H9 (cell line): ENCODE data around the gene DMRTA2. TPM values are rescaled to one million over a fixed set of nuclear protein-coding genes. Genes with fewer than 3 reads are reported as not detected.
A peak's percentile ranks its signal among the peaks of the same experiment; 100 is the strongest.

Source experiments
- DNase-seq: peaks from one replicate; pipeline ENCODE4 v3.0.0-alpha.2; 2017
- H2AFZ ChIP-seq: one replicate; pipeline ENCODE4 v1.6.1; 2013; ENCODE audit warnings: mild to moderate bottlenecking, low read length, control low read depth, moderate library complexity
- H2AK5ac ChIP-seq: 2 replicates; pipeline ENCODE4 v1.6.1; 2013; ENCODE audit warnings: low read length, control low read depth, mixed read lengths; ENCODE audit not compliant: insufficient read length
- H2BK120ac ChIP-seq: one replicate; pipeline ENCODE4 v1.6.1; 2013; ENCODE audit warnings: low read depth, mild to moderate bottlenecking, low read length, control low read depth, inconsistent platforms; ENCODE audit not compliant: poor library complexity, severe bottlenecking
- H2BK12ac ChIP-seq: 2 replicates; pipeline ENCODE4 v1.6.1; 2013; ENCODE audit warnings: low read length, control low read depth, mixed read lengths, low read depth; ENCODE audit not compliant: insufficient read length
- H2BK15ac ChIP-seq: 2 replicates; pipeline ENCODE4 v1.6.1; 2013; ENCODE audit warnings: low read depth, low read length, control low read depth
- H2BK20ac ChIP-seq: one replicate; pipeline ENCODE4 v1.6.1; 2013; ENCODE audit warnings: low read depth, mild to moderate bottlenecking, low read length, control low read depth, inconsistent platforms; ENCODE audit not compliant: poor library complexity, severe bottlenecking
- H2BK5ac ChIP-seq: 2 replicates; pipeline ENCODE4 v1.6.1; 2013; ENCODE audit warnings: low read length, control low read depth, mixed read lengths; ENCODE audit not compliant: insufficient read length
- H3K14ac ChIP-seq: 2 replicates; pipeline ENCODE4 v1.6.1; 2013; ENCODE audit warnings: low read length, control low read depth; ENCODE audit not compliant: insufficient read depth
- H3K18ac ChIP-seq: 2 replicates; pipeline ENCODE4 v1.6.1; 2013; ENCODE audit warnings: low read depth, mild to moderate bottlenecking, mixed read lengths, low read length, control low read depth; ENCODE audit not compliant: insufficient read length
- H3K23ac ChIP-seq: 2 replicates; pipeline ENCODE4 v1.6.1; 2013; ENCODE audit warnings: low read length, control low read depth, mixed read lengths, low read depth; ENCODE audit not compliant: insufficient read length
- H3K23me2 ChIP-seq: 2 replicates; pipeline ENCODE4 v1.6.1; 2013; ENCODE audit warnings: low read depth, mild to moderate bottlenecking, mixed read lengths, low read length, control low read depth; ENCODE audit not compliant: insufficient read length, poor library complexity, severe bottlenecking
- H3K27ac ChIP-seq: 2 replicates; pipeline ENCODE4 v1.5.1; 2013; ENCODE audit warnings: low read length, control low read depth, mixed read lengths, low read depth; ENCODE audit not compliant: insufficient read length
- H3K27me3 ChIP-seq: 2 replicates; pipeline ENCODE4 v1.6.1; 2013; ENCODE audit warnings: low read length, control low read depth, inconsistent platforms; ENCODE audit not compliant: insufficient read depth
- H3K4ac ChIP-seq: 2 replicates; pipeline ENCODE4 v1.6.1; 2013; ENCODE audit warnings: low read depth, mild to moderate bottlenecking, control low read depth, inconsistent platforms, low read length, moderate library complexity
- H3K4me1 ChIP-seq: 2 replicates; pipeline ENCODE4 v1.6.1; 2013; ENCODE audit warnings: low read length, control low read depth, inconsistent platforms; ENCODE audit not compliant: insufficient read depth
- H3K4me2 ChIP-seq: 2 replicates; pipeline ENCODE4 v1.6.1; 2013; ENCODE audit warnings: low read length, control low read depth, mixed read lengths; ENCODE audit not compliant: insufficient read length, insufficient read depth
- H3K56ac ChIP-seq: 2 replicates; pipeline ENCODE4 v1.6.1; 2013; ENCODE audit warnings: low read depth, mild to moderate bottlenecking, mixed read lengths, low read length, control low read depth; ENCODE audit not compliant: insufficient read length
- H3K79me1 ChIP-seq: 2 replicates; pipeline ENCODE4 v1.6.1; 2013; ENCODE audit warnings: low read depth, mild to moderate bottlenecking, moderate library complexity, low read length, control low read depth, inconsistent platforms; ENCODE audit not compliant: insufficient read depth, poor library complexity, severe bottlenecking
- H3K79me2 ChIP-seq: 2 replicates; pipeline ENCODE4 v1.6.1; 2013; ENCODE audit warnings: low read length, control low read depth, inconsistent platforms; ENCODE audit not compliant: insufficient read depth
- H3K9ac ChIP-seq: 2 replicates; pipeline ENCODE4 v1.6.1; 2013; ENCODE audit warnings: low read length, control low read depth, mixed read lengths; ENCODE audit not compliant: insufficient read length; ENCODE audit errors: extremely low read depth
- H3K9me3 ChIP-seq: one replicate; pipeline ENCODE4 v1.6.1; 2013; ENCODE audit warnings: low read depth, low read length, inconsistent platforms; ENCODE audit not compliant: control insufficient read depth
- H3T11ph ChIP-seq: one replicate; pipeline ENCODE4 v1.6.1; 2013; ENCODE audit warnings: mild to moderate bottlenecking, low read length, control low read depth, inconsistent platforms
- H4K20me1 ChIP-seq: one replicate; pipeline ENCODE4 v1.6.1; 2013; ENCODE audit not compliant: control insufficient read depth, insufficient read length, insufficient read depth
- H4K5ac ChIP-seq: 2 replicates; pipeline ENCODE4 v1.6.1; 2013; ENCODE audit warnings: low read depth, mild to moderate bottlenecking, mixed read lengths, low read length, control low read depth; ENCODE audit not compliant: insufficient read length
- H4K8ac ChIP-seq: replicated peaks from 2 replicates; pipeline ENCODE4 v1.6.1; 2013; ENCODE audit warnings: low read length, control low read depth, mixed read lengths, low read depth; ENCODE audit not compliant: insufficient read length
- H4K91ac ChIP-seq: 2 replicates; pipeline ENCODE4 v1.6.1; 2013; ENCODE audit warnings: low read depth, mild to moderate bottlenecking, moderate library complexity, mixed read lengths, low read length, control low read depth; ENCODE audit not compliant: insufficient read length
- H3K27ac Mint-ChIP-seq, 3 experiments: 2 replicates in 2 of 3; 3 replicates in 1 of 3; pipeline ENCODE4 v1.8.0; 2020 to 2021; ENCODE audit warnings: mixed read lengths in 3 of 3, mild to moderate bottlenecking in 1 of 3, moderate library complexity in 1 of 3
- H3K27me3 Mint-ChIP-seq: 2 replicates; pipeline ENCODE4 v1.8.0; 2021; ENCODE audit warnings: low read depth, mild to moderate bottlenecking, moderate library complexity, mixed read lengths
- H3K36me3 Mint-ChIP-seq, 3 experiments: 2 replicates in 2 of 3; 3 replicates in 1 of 3; pipeline ENCODE4 v1.8.0; 2020 to 2021; ENCODE audit warnings: low read depth in 3 of 3, mixed read lengths in 3 of 3; ENCODE audit not compliant: insufficient read depth in 1 of 3
- H3K4me1 Mint-ChIP-seq, 2 experiments: 2 replicates each; pipeline ENCODE4 v1.8.0; 2020; ENCODE audit warnings: mixed read lengths in 2 of 2
- H3K4me3 Mint-ChIP-seq, 2 experiments: 2 replicates in 1 of 2; 3 replicates in 1 of 2; pipeline ENCODE4 v1.8.0; 2020 to 2021; ENCODE audit warnings: mild to moderate bottlenecking in 2 of 2, mixed read lengths in 2 of 2, moderate library complexity in 1 of 2
- H3K9me3 Mint-ChIP-seq, 2 experiments: 2 replicates in 1 of 2; 3 replicates in 1 of 2; pipeline ENCODE4 v1.8.0; 2020; ENCODE audit warnings: mild to moderate bottlenecking in 2 of 2, mixed read lengths in 2 of 2, moderate library complexity in 1 of 2
- WGBS: extraction: QIAGEN DNeasy Blood & Tissue Kit; methylation state at CpG from one replicate; pipeline ENCODE4 v1.1.7; 2013; ENCODE audit warnings: missing lambda C conversion rate, low lambda C conversion rate, mixed read lengths; ENCODE audit not compliant: insufficient read length; ENCODE audit errors: extremely low coverage; 5-methylcytosine and 5-hydroxymethylcytosine counted together
- total RNA-seq: library from RNA; stranded (reverse); gene quantifications from 2 replicates; pipeline ENCODE4 v1.2.1, GENCODE V29; 2021
- TF ChIP-seq, protein P1 (sequence below): fragments of 200-600 bp; sonication (generic); conservative IDR thresholded peaks from 3 replicates; pipeline ENCODE4 v1.8.0; 2021; ENCODE audit warnings: antibody characterized with exemption, mild to moderate bottlenecking

DMRTA2 gene
- total RNA-seq, 1 experiment from 2014 or later = 0.11 TPM

DNA sequence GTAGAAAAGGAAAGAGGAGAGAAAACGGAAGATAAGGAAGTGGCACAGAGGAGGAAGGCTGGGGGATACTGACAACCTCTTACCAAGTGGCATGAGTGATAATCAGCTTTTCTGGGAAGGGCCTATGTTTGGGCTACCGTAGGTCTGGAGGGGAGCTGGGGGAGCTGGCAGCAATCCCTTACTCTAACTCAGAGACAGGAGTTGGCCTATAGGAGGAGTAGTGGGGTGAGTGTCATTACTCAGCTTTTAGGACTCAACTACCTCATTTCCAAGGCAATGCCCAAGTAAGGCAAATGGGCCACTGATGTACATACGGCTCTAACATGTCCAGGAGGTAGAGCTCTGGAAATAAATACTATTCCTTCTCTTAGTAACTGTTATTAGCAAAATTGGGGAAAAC is 48.7 kb upstream of the DMRTA2 start:
- no peaks in the 10 kb centered on the region; a peak in 1 of 7 replicates for H3K36me3 Mint-ChIP-seq
- H3K9me3 Mint-ChIP-seq = no peaks in the 10 kb centered on the region
- Histone ChIP-seq H3K56ac (no peak overlapping the region), H3K14ac (no peak overlapping the region), H2BK5ac (no peak overlapping the region), H3K23me2 (no peaks in the 10 kb centered on the region), H2BK15ac (no peak overlapping the region), H3K4ac (no peak overlapping the region), H2AK5ac (no peak overlapping the region), H4K8ac (no peak overlapping the region), H4K20me1 (no peaks in the 10 kb centered on the region), H3K27ac (no peak overlapping the region), H3K9me3 (no peaks in the 10 kb centered on the region), H3K18ac (no peak overlapping the region), H3K79me2 (no peaks in the 10 kb centered on the region), H3K23ac (no peak overlapping the region), H3K79me1 (no peaks in the 10 kb centered on the region), H3K9ac (no peak overlapping the region), H3K4me1 (no peaks in the 10 kb centered on the region; the same call in 1 of the 2 replicates), H3K4me2 (no peak overlapping the region), H3T11ph (no peak overlapping the region), H2BK20ac (no peak overlapping the region), H3K27me3 (no peaks in the 10 kb centered on the region), H2BK12ac (no peak overlapping the region), H2BK120ac (no peak overlapping the region), H2AFZ (no peak overlapping the region), H4K5ac (no peak overlapping the region), H4K91ac (no peak overlapping the region)
- WGBS = 100% methylated on average over 1 of the region's 3 CpGs
- peaks cover 24 to 33% of the 10 kb centered on the region in 2 experiments for H3K4me1 Mint-ChIP-seq
- no peak for DNase-seq
- H3K27ac Mint-ChIP-seq = peak overlapping the region in 1 of 3 experiments; percentile 8; a peak in 1 of 7 replicates
- no peak overlapping the region for H3K4me3 Mint-ChIP-seq
- TF ChIP-seq, protein P1, sequence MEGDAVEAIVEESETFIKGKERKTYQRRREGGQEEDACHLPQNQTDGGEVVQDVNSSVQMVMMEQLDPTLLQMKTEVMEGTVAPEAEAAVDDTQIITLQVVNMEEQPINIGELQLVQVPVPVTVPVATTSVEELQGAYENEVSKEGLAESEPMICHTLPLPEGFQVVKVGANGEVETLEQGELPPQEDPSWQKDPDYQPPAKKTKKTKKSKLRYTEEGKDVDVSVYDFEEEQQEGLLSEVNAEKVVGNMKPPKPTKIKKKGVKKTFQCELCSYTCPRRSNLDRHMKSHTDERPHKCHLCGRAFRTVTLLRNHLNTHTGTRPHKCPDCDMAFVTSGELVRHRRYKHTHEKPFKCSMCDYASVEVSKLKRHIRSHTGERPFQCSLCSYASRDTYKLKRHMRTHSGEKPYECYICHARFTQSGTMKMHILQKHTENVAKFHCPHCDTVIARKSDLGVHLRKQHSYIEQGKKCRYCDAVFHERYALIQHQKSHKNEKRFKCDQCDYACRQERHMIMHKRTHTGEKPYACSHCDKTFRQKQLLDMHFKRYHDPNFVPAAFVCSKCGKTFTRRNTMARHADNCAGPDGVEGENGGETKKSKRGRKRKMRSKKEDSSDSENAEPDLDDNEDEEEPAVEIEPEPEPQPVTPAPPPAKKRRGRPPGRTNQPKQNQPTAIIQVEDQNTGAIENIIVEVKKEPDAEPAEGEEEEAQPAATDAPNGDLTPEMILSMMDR = peak; percentile 27; the same call in 2 of the 3 replicates
- no peaks in the 10 kb centered on the region for H3K27me3 Mint-ChIP-seq
